Peyer's patch (tissue), 4 donors: ENCODE data around the gene CENPC. TPM values are rescaled to one million over a fixed set of nuclear protein-coding genes. Genes with fewer than 3 reads are reported as not detected.

Experiments used
- DNase-seq, 3 donors: peaks; one replicate each; pipeline ENCODE4 v3.0.0-alpha.2; 2017 to 2019
- H3K27ac ChIP-seq, 4 donors: fragments of 200-600 bp; sonication (generic); one replicate each; pipeline ENCODE4 v1.5.1; 2016 to 2019
- H3K27me3 ChIP-seq, 2 donors: fragments of 200-600 bp; sonication (generic); one replicate each; pipeline ENCODE4 v1.5.1; 2019
- H3K36me3 ChIP-seq, 3 donors: fragments of 200-600 bp; sonication (generic); one replicate each; pipeline ENCODE4 v1.5.1; 2016 to 2019
- H3K4me1 ChIP-seq, 4 donors: fragments of 200-600 bp; sonication (generic); one replicate each; pipeline ENCODE4 v1.5.1; 2016 to 2019
- H3K4me3 ChIP-seq, 4 donors: fragments of 200-600 bp; sonication (generic); 1 replicate in 3 of 4; 2 replicates in 1 of 4; pipeline ENCODE4 v1.5.1; 2016 to 2019; ENCODE audit warnings: mild to moderate bottlenecking in 1 of 4
- H3K9me3 ChIP-seq, 4 donors: fragments of 200-600 bp; sonication (generic); one replicate each; pipeline ENCODE4 v1.5.1; 2016 to 2019; ENCODE audit warnings: mild to moderate bottlenecking in 1 of 4
- CTCF ChIP-seq, 6 experiments: fragments of 450-650 bp in 4 of 6; fragments of 200-600 bp in 2 of 6; sonication (generic) in 1 of 6; IDR thresholded peaks; one replicate each; pipeline ENCODE4 v1.5.1; 2017 to 2019; ENCODE audit warnings: antibody characterized with exemption in 6 of 6, mild to moderate bottlenecking in 3 of 6, moderate library complexity in 1 of 6
- POLR2A ChIP-seq, 2 donors: fragments of 450-650 bp; IDR thresholded peaks; one replicate each; pipeline ENCODE4 v1.5.1; 2017; ENCODE audit warnings: antibody characterized with exemption in 2 of 2, mild to moderate bottlenecking in 2 of 2, moderate library complexity in 2 of 2
- total RNA-seq, 4 donors: library from RNA; depleted of rRNA; stranded (reverse); fragments of >200 nt; gene quantifications; one replicate each; pipeline ENCODE4 v1.1.0, GENCODE V29; 2016

Gene CENPC
- 10 to 100 TPM; 26.3 to 99.0 (median 40.0) TPM for total RNA-seq

GRCh38 chr4:67545199-67546003 is at the start of gene CENPC:
Gene CENPC (minus strand): TSS chr4:67545503. CDS start chr4:67545355, 148 bp downstream.
- Histone ChIP-seq H3K36me3 (peaks cover 0 to 9% (median 0%) of the 10 kb centered on the region in 3 donors), H3K27me3 (no peaks in the 10 kb centered on the region), H3K27ac (peak within 1 kb of the TSS; percentile 81 to 92 (median 92)), H3K4me1 (peaks cover 0 to 23% (median 0%) of the 10 kb centered on the region in 4 donors), H3K4me3 (peak within 1 kb of the TSS; percentile 59 to 94 (median 76)), H3K9me3 (no peaks in the 10 kb centered on the region)
- peak; percentile 96 to 99 (median 97) for DNase-seq
- TF ChIP-seq POLR2A (IDR thresholded peaks at IDR 0.05) (peak; percentile 74 to 79), CTCF (IDR thresholded peaks at IDR 0.05) (no peak)

- Histone ChIP-seq H3K27ac (no peak overlapping the region), H3K4me3 (no peak overlapping the region), H3K27me3 (no peaks in the 10 kb centered on the region), H3K36me3 (no peaks in the 10 kb centered on the region), H3K9me3 (no peaks in the 10 kb centered on the region), H3K4me1 (no peaks in the 10 kb centered on the region)
- TF ChIP-seq POLR2A (IDR thresholded peaks at IDR 0.05) (no peak), CTCF (IDR thresholded peaks at IDR 0.05) (no peak)
- no peak for DNase-seq
Observed at GRCh38 chr4:67593741-67594175, 48.5 kb upstream of the CENPC start.

- DNase-seq, result no peak
- Histone ChIP-seq H3K4me3 (no peak overlapping the region), H3K4me1 (no peaks in the 10 kb centered on the region), H3K27me3 (no peaks in the 10 kb centered on the region), H3K27ac (no peak overlapping the region), H3K9me3 (no peaks in the 10 kb centered on the region), H3K36me3 (no peaks in the 10 kb centered on the region)
- TF ChIP-seq CTCF (IDR thresholded peaks at IDR 0.05) (no peak), POLR2A (IDR thresholded peaks at IDR 0.05) (no peak)
Observed at GRCh38 chr4:67587156-67587555, 41.9 kb upstream of the CENPC start.

- no peak for TF ChIP-seq POLR2A (IDR thresholded peaks at IDR 0.05)
- TF ChIP-seq CTCF (IDR thresholded peaks at IDR 0.05), result no peak
Observed at GRCh38 chr4:67584496-67584895, 39.2 kb upstream of the CENPC start.

GRCh38 chr4:67581913-67582312 is 36.6 kb upstream of the CENPC start:
- no peak for DNase-seq
- no peaks in the 10 kb centered on the region for H3K27me3 ChIP-seq
- H3K4me1 ChIP-seq, result peaks cover 0 to 4% (median 0%) of the 10 kb centered on the region in 4 donors
- no peaks in the 10 kb centered on the region for H3K9me3 ChIP-seq
- no peak overlapping the region for H3K4me3 ChIP-seq
- TF ChIP-seq CTCF (IDR thresholded peaks at IDR 0.05) (no peak), POLR2A (IDR thresholded peaks at IDR 0.05) (no peak)
- H3K36me3 ChIP-seq, result no peaks in the 10 kb centered on the region
- H3K27ac ChIP-seq, result peak overlapping the region in 1 of 4 donors; percentile 42

More at GRCh38 chr4:67584496-67584895, 39.2 kb upstream of the CENPC start:
- H3K9me3 ChIP-seq, result no peaks in the 10 kb centered on the region
- H3K36me3 ChIP-seq, result no peaks in the 10 kb centered on the region
- no peak overlapping the region for H3K4me3 ChIP-seq
- no peak for DNase-seq
- no peaks in the 10 kb centered on the region for H3K27me3 ChIP-seq
- H3K4me1 ChIP-seq, result peaks cover 0 to 4% (median 0%) of the 10 kb centered on the region in 4 donors
- no peak overlapping the region for H3K27ac ChIP-seq
